PFSK-1 (cell line): ENCODE measurements around the gene CRAT.

Experiments used
- FOXP2 ChIP-seq: optimal IDR thresholded peaks from 2 replicates; pipeline ENCODE3; 2011; ENCODE audit warnings: borderline replicate concordance, control low read depth, inconsistent platforms; ENCODE audit not compliant: insufficient read depth; ENCODE audit errors: extremely low read length, extremely low read depth
- POLR2AphosphoS5 ChIP-seq: IDR thresholded peaks from 2 replicates; pipeline ENCODE4 v1.6.1; 2012; ENCODE audit warnings: low read depth, mild to moderate bottlenecking, control low read depth, low read length, moderate library complexity
- SIN3A ChIP-seq: IDR thresholded peaks from 2 replicates; pipeline ENCODE4 v1.6.1; 2012; ENCODE audit warnings: mild to moderate bottlenecking, low read length, moderate library complexity, borderline replicate concordance; ENCODE audit not compliant: insufficient read depth
- TAF1 ChIP-seq: IDR thresholded peaks from 2 replicates; pipeline ENCODE4 v1.6.1; 2012; ENCODE audit warnings: low read length, control low read depth, borderline replicate concordance; ENCODE audit not compliant: insufficient read depth
- TF ChIP-seq, protein P1 (sequence below), 2 experiments: IDR thresholded peaks; 2 replicates each; pipeline versions ENCODE4 v1.6.1 to v1.8.0; 2011 to 2012; ENCODE audit warnings: low read depth in 2 of 2, low read length in 2 of 2, control low read depth in 1 of 2, inconsistent platforms in 1 of 2, mild to moderate bottlenecking in 1 of 2, moderate library complexity in 1 of 2; ENCODE audit not compliant: insufficient read depth in 1 of 2

Gene CRAT

DNA sequence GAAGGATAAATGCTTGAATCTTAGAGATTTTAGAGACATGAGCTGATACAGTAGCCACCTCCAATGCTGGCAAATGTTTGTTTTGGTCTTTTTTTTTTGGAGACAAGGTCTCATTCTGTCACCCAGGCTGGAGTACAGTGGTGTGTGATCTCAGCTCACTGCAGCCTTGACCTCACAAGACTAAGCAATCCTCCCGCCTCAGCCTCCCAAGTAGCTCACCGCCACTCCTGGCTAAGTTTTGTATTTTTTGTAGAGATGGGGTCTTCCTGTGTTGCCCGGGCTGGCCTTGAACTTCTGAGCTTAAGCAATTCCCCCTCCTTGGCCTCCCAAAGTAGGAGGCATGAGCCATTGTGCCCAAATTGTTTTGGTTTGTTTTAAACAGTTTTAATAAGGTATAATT is 36.5 kb downstream of the CRAT start:
- no peak for TF ChIP-seq POLR2AphosphoS5
- no peak for TF ChIP-seq TAF1
- TF ChIP-seq FOXP2: no peak
- TF ChIP-seq, protein P1, sequence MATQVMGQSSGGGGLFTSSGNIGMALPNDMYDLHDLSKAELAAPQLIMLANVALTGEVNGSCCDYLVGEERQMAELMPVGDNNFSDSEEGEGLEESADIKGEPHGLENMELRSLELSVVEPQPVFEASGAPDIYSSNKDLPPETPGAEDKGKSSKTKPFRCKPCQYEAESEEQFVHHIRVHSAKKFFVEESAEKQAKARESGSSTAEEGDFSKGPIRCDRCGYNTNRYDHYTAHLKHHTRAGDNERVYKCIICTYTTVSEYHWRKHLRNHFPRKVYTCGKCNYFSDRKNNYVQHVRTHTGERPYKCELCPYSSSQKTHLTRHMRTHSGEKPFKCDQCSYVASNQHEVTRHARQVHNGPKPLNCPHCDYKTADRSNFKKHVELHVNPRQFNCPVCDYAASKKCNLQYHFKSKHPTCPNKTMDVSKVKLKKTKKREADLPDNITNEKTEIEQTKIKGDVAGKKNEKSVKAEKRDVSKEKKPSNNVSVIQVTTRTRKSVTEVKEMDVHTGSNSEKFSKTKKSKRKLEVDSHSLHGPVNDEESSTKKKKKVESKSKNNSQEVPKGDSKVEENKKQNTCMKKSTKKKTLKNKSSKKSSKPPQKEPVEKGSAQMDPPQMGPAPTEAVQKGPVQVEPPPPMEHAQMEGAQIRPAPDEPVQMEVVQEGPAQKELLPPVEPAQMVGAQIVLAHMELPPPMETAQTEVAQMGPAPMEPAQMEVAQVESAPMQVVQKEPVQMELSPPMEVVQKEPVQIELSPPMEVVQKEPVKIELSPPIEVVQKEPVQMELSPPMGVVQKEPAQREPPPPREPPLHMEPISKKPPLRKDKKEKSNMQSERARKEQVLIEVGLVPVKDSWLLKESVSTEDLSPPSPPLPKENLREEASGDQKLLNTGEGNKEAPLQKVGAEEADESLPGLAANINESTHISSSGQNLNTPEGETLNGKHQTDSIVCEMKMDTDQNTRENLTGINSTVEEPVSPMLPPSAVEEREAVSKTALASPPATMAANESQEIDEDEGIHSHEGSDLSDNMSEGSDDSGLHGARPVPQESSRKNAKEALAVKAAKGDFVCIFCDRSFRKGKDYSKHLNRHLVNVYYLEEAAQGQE (IDR thresholded peaks at IDR 0.05; ENCODE audit: insufficient read depth in 1 of 2, low read depth in 2 of 2, low read length in 2 of 2): no peak
- no peak for TF ChIP-seq SIN3A

GRCh38 chr9:129073404-129073803 is 37.2 kb downstream of the CRAT start:
- TF ChIP-seq POLR2AphosphoS5 (no peak), FOXP2 (no peak), TAF1 (no peak), SIN3A (no peak)
- TF ChIP-seq, protein P1 (IDR thresholded peaks at IDR 0.05; ENCODE audit: insufficient read depth in 1 of 2, low read depth in 2 of 2, low read length in 2 of 2): no peak

GRCh38 chr9:129072171-129072570 is 38.4 kb downstream of the CRAT start:
- TF ChIP-seq FOXP2 (no peak), SIN3A (no peak), POLR2AphosphoS5 (no peak), TAF1 (no peak)
- TF ChIP-seq, protein P1 (IDR thresholded peaks at IDR 0.05; ENCODE audit: insufficient read depth in 1 of 2, low read depth in 2 of 2, low read length in 2 of 2): no peak

GRCh38 chr9:129071526-129072126 is 39.0 kb downstream of the CRAT start:
- no peak for TF ChIP-seq SIN3A
- TF ChIP-seq FOXP2: no peak
- TF ChIP-seq POLR2AphosphoS5: no peak

DNA sequence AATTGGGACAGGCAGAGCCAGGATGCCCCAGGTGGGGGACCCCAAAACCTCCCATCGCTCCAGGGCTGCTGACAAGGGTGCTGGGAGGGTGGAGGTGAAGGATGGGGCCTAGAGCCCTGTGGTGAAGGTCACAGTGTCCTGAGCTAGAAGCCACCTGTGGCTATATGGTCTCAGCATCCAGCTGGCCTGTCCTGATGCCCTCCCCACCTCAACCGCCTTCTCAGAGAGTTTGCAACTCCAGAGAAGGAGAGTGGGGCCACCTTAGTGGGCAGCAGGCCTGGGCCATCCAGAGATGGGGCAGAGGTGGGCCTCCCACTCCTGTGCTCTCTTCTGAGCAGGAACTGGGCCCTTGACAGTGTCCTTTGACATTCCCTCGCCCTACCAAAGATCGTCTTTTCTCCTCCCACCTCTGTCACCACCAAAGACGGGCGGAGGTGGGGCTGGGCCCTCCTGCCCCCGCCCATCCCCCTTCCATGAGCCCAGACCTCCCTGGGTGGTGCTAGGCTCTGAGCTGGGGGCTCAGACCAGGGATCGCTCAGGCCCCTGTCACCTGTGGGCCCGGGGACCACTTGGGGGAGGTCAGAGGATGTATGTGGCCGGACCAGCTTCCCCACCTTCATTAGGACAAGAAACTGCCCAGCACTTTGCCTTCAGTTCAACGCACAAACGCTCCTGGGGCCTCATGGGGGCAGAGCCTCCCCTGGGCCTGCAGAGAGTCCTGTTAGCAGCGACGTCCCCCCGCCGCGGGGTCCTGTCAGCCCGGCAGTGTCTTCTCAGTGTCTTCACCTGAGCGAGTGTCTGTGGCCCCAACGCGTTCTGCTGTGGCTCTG is 39.7 kb downstream of the CRAT start:
- TF ChIP-seq SIN3A (no peak), POLR2AphosphoS5 (no peak), FOXP2 (no peak), TAF1 (no peak)
- TF ChIP-seq, protein P1 (IDR thresholded peaks at IDR 0.05; ENCODE audit: insufficient read depth in 1 of 2, low read depth in 2 of 2, low read length in 2 of 2): no peak
